GM23338 (cell line): Measurements from ENCODE around the gene TSPAN10. TPM values are rescaled to one million over a fixed set of nuclear protein-coding genes. Genes with fewer than 3 reads are reported as not detected.
A peak's percentile ranks its signal among the peaks of the same experiment; 100 is the strongest.

Experiments used
- ATAC-seq: fragments of 200-7000 bp; cut with Tn5 transposase; 3 replicates; pipeline ENCODE4 v1.9.1; 2020
- DNase-seq: peaks from one replicate; pipeline ENCODE4 v3.0.0-alpha.2; 2015; ENCODE audit warnings: low spot score
- H2AFZ ChIP-seq: fragments of 200-600 bp; sonication (generic); 2 replicates; pipeline ENCODE4 v1.8.0; 2016; ENCODE audit warnings: antibody characterized with exemption, mild to moderate bottlenecking, moderate library complexity
- H3F3A ChIP-seq: fragments of 200-600 bp; sonication (generic); replicated peaks from 2 replicates; pipeline ENCODE4 v1.8.0; 2017; ENCODE audit warnings: antibody characterized with exemption, mixed run types, low read depth
- H3K27ac ChIP-seq: fragments of 200-600 bp; sonication (generic); 2 replicates; pipeline ENCODE4 v1.6.1; 2016; ENCODE audit warnings: low read depth
- H3K27me3 ChIP-seq: fragments of 200-600 bp; sonication (generic); 2 replicates; pipeline ENCODE4 v1.8.0; 2016; ENCODE audit warnings: mild to moderate bottlenecking, mixed run types, moderate library complexity; ENCODE audit not compliant: insufficient read depth
- H3K36me3 ChIP-seq: fragments of 200-600 bp; sonication (generic); 2 replicates; pipeline ENCODE4 v1.8.0; 2016; ENCODE audit warnings: mild to moderate bottlenecking; ENCODE audit not compliant: insufficient read depth
- H3K4me1 ChIP-seq: fragments of 200-600 bp; sonication (generic); 2 replicates; pipeline ENCODE4 v1.8.0; 2016; ENCODE audit warnings: mild to moderate bottlenecking, moderate library complexity; ENCODE audit not compliant: insufficient read depth
- H3K4me2 ChIP-seq: fragments of 200-600 bp; sonication (generic); 2 replicates; pipeline ENCODE4 v1.7.1; 2017; ENCODE audit warnings: mixed run types
- H3K4me3 ChIP-seq: fragments of 200-600 bp; sonication (generic); 2 replicates; pipeline ENCODE4 v1.6.1; 2016; ENCODE audit warnings: mixed run types
- H3K79me2 ChIP-seq: fragments of 200-600 bp; sonication (generic); replicated peaks from 2 replicates; pipeline ENCODE4 v1.8.0; 2017; ENCODE audit warnings: mild to moderate bottlenecking; ENCODE audit not compliant: insufficient read depth
- H3K9me2 ChIP-seq: fragments of 200-600 bp; sonication (generic); 2 replicates; pipeline ENCODE4 v1.8.0; 2017; ENCODE audit not compliant: insufficient read depth
- H4K20me1 ChIP-seq: fragments of 200-600 bp; sonication (generic); replicated peaks from 2 replicates; pipeline ENCODE4 v1.8.0; 2017; ENCODE audit warnings: mild to moderate bottlenecking; ENCODE audit not compliant: insufficient read depth
- H3K27ac Mint-ChIP-seq: 2 replicates; pipeline ENCODE4 v1.8.0; 2020; ENCODE audit warnings: inconsistent platforms, mild to moderate bottlenecking, moderate library complexity, mixed read lengths
- H3K27me3 Mint-ChIP-seq: 3 replicates; pipeline ENCODE4 v1.8.0; 2022; ENCODE audit warnings: low read depth, mild to moderate bottlenecking, moderate library complexity, mixed read lengths, inconsistent platforms; ENCODE audit not compliant: insufficient read depth, poor library complexity
- H3K36me3 Mint-ChIP-seq: 3 replicates; pipeline ENCODE4 v1.8.0; 2021; ENCODE audit warnings: low read depth, mild to moderate bottlenecking, inconsistent platforms, moderate library complexity, mixed read lengths
- H3K4me1 Mint-ChIP-seq: 3 replicates; pipeline ENCODE4 v1.8.0; 2020; ENCODE audit warnings: mild to moderate bottlenecking, inconsistent platforms, mixed read lengths
- H3K4me3 Mint-ChIP-seq: 3 replicates; pipeline ENCODE4 v1.8.0; 2021; ENCODE audit warnings: moderate library complexity, mild to moderate bottlenecking, inconsistent platforms, mixed read lengths
- H3K9me3 Mint-ChIP-seq: 3 replicates; pipeline ENCODE4 v1.8.0; 2020; ENCODE audit warnings: moderate library complexity, mild to moderate bottlenecking, inconsistent platforms, mixed read lengths
- CREB1 ChIP-seq: fragments of 250-450 bp; sonication (Bioruptor Pico); IDR thresholded peaks from 2 replicates; pipeline ENCODE4 v1.5.0; 2020; ENCODE audit warnings: low read depth, mild to moderate bottlenecking, moderate library complexity
- CTCF ChIP-seq, 2 experiments: fragments of 200-600 bp in 1 of 2; sonication (generic) in 1 of 2; conservative IDR thresholded peaks; 2 replicates each; pipeline versions ENCODE4 v1.5.1 to v1.6.1; 2016 to 2017; ENCODE audit warnings: antibody characterized with exemption in 2 of 2, low read depth in 2 of 2, mild to moderate bottlenecking in 2 of 2, moderate library complexity in 1 of 2
- ETS1 ChIP-seq: IDR thresholded peaks from 2 replicates; pipeline ENCODE4 v1.6.1; 2016; ENCODE audit warnings: antibody characterized with exemption
- EZH2 ChIP-seq: fragments of 200-600 bp; sonication (generic); IDR thresholded peaks from one replicate; pipeline ENCODE4 v1.8.0; 2017; ENCODE audit warnings: antibody characterized with exemption, mild to moderate bottlenecking, low read depth; ENCODE audit not compliant: unreplicated experiment
- EZH2phosphoT487 ChIP-seq: fragments of 200-600 bp; sonication (generic); IDR thresholded peaks from one replicate; pipeline ENCODE4 v1.8.1; 2018; ENCODE audit warnings: antibody characterized with exemption; ENCODE audit not compliant: unreplicated experiment
- NANOG ChIP-seq: IDR thresholded peaks from 2 replicates; pipeline ENCODE4 v1.6.1; 2016; ENCODE audit warnings: antibody characterized with exemption, borderline replicate concordance
- POLR2AphosphoS5 ChIP-seq: IDR thresholded peaks from 2 replicates; pipeline ENCODE4 v1.6.1; 2016; ENCODE audit warnings: antibody characterized with exemption, low read depth
- STAT1 ChIP-seq: IDR thresholded peaks from one replicate; pipeline ENCODE4 v1.6.1; 2016; ENCODE audit warnings: antibody characterized with exemption; ENCODE audit not compliant: unreplicated experiment
- ZNF114 ChIP-seq: fragments of 250-450 bp; sonication (Bioruptor Pico); IDR thresholded peaks from 2 replicates; pipeline ENCODE4 v1.5.0; 2020; ENCODE audit warnings: mild to moderate bottlenecking, moderate library complexity
- polyA plus RNA-seq: library from polyadenylated mRNA; unstranded; fragments of >200 nt; fragmentation: Nextera tagmentation; extraction: Ambion mirVana; gene quantifications from 2 replicates; pipeline ENCODE4 v1.2.1, GENCODE V29; 2016
- total RNA-seq: library from RNA; depleted of rRNA; stranded (reverse); fragments of >200 nt; shearing (Covaris generic); gene quantifications from 2 replicates; pipeline ENCODE4 v1.2.3, GENCODE V29; 2014

The TSPAN10 gene
- total and polyA plus RNA-seq, 2 experiments from 2014 or later = 0.66 to 1.2 TPM

GRCh38 chr17:81646869-81647600, 10.0 kb downstream of the TSPAN10 start:
- peak overlapping the region; percentile 56 for H3K4me3 Mint-ChIP-seq
- no peak overlapping the region for H3K27ac Mint-ChIP-seq
- H3K27me3 ChIP-seq = peaks cover 34% of the 10 kb centered on the region

GRCh38 chr17:81647640-81648012, 10.6 kb downstream of the TSPAN10 start:
- DNase-seq (no peak), ATAC-seq (peak; percentile 8)
- peaks cover 13% of the 10 kb centered on the region for H3K4me1 ChIP-seq
- peaks cover 34% of the 10 kb centered on the region for H3K27me3 ChIP-seq
- Mint-ChIP-seq H3K27ac (no peak overlapping the region), H3K4me3 (peak overlapping the region; percentile 56), H3K9me3 (peaks cover 9% of the 10 kb centered on the region; the same call in 1 of the 3 replicates), H3K27me3 (peaks cover 37% of the 10 kb centered on the region), H3K4me1 (peaks cover 6% of the 10 kb centered on the region), H3K36me3 (no peaks in the 10 kb centered on the region)
- no peaks in the 10 kb centered on the region for H4K20me1 ChIP-seq
- peak; percentile 56 for TF ChIP-seq EZH2
- no peak for TF ChIP-seq CREB1 (CRISPR knock-in tag)
- H3K4me3 ChIP-seq = peak overlapping the region; percentile 58
- H3F3A ChIP-seq = peaks cover 13% of the 10 kb centered on the region; the same call in 1 of the 2 replicates
- H3K4me2 ChIP-seq = peak overlapping the region; percentile 84
- peak overlapping the region; percentile 90 for H2AFZ ChIP-seq
- H3K27ac ChIP-seq = no peak overlapping the region
- H3K9me2 ChIP-seq = no peaks in the 10 kb centered on the region
- H3K79me2 ChIP-seq = no peaks in the 10 kb centered on the region
- no peaks in the 10 kb centered on the region for H3K36me3 ChIP-seq

More at GRCh38 chr17:81646869-81647600, 10.0 kb downstream of the TSPAN10 start:
- TF ChIP-seq STAT1 (no peak), EZH2phosphoT487 (no peak), NANOG (no peak), CTCF (conservative IDR thresholded peaks at IDR 0.05; ENCODE audit: low read depth in 2 of 2) (no peak), ETS1 (no peak), POLR2AphosphoS5 (no peak), CREB1 (CRISPR knock-in tag) (no peak), ZNF114 (CRISPR knock-in tag) (no peak)
- Histone ChIP-seq H2AFZ (peak overlapping the region; percentile 90), H3K4me3 (peak overlapping the region; percentile 58), H3K4me1 (peaks cover 11% of the 10 kb centered on the region), H3K36me3 (no peaks in the 10 kb centered on the region), H3K9me2 (no peaks in the 10 kb centered on the region), H3F3A (peaks cover 13% of the 10 kb centered on the region; the same call in 1 of the 2 replicates), H3K79me2 (no peaks in the 10 kb centered on the region), H3K4me2 (peak overlapping the region; percentile 84), H4K20me1 (no peaks in the 10 kb centered on the region), H3K27ac (no peak overlapping the region)
- Mint-ChIP-seq H3K4me1 (peaks cover 6% of the 10 kb centered on the region), H3K36me3 (no peaks in the 10 kb centered on the region), H3K27me3 (peaks cover 37% of the 10 kb centered on the region), H3K9me3 (peaks cover 9% of the 10 kb centered on the region; the same call in 1 of the 3 replicates)
- DNase-seq = no peak
- peak; percentile 24 for ATAC-seq
